Measurements from ENCODE around the gene ZNF646. TPM values are rescaled to one million over a fixed set of nuclear protein-coding genes. Genes with fewer than 3 reads are reported as not detected.

The ZNF646 gene
- total RNA-seq, 1 donor from 2014 or later: 10.6 TPM

DNA sequence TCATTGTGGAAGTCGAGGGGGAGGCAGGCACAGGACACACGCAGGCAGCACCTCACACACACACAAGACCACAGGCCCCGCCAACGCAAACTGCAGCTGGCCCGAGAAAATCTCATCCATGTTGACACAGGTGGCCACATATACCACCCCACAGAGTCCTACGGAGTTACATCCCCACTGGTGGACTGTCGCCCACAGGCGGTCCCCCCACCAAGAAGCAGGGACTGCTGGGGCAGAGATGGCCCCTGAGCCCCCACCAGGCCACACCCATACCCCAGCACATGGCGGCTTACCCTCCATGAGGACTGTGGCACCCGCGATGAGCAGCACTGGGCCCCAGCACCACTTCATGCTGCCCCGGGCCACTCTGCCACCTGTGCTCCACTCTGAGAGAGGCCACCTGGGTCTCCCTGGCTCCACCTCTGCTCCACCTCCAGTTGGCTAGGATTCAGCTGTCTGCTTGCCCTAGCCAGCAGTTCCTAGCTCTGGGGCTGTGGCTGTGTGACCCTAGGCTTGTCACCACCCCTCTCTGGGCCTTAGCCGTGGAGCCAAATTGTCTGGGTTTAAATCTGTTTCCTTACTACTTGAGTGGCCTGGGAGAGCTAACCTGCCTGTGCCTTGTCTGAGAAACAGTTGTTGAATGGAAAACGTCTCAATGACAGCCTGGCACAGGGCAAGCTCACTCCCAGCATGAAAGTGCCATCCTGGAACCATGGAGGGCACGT is 14.4 kb downstream of the ZNF646 start, which contains the start of gene PRSS53:
Gene PRSS53 (minus strand): TSS at position 485 of the 725 bp plus-strand sequence. CDS start 134 bp downstream, at position 351.
- TF ChIP-seq POLR2A (IDR thresholded peaks at IDR 0.05): no peak
- no peak for TF ChIP-seq POLR2AphosphoS5 (IDR thresholded peaks at IDR 0.05; ENCODE audit: insufficient read depth in 1 of 2, low read depth in 1 of 2)
- TF ChIP-seq, protein P1, sequence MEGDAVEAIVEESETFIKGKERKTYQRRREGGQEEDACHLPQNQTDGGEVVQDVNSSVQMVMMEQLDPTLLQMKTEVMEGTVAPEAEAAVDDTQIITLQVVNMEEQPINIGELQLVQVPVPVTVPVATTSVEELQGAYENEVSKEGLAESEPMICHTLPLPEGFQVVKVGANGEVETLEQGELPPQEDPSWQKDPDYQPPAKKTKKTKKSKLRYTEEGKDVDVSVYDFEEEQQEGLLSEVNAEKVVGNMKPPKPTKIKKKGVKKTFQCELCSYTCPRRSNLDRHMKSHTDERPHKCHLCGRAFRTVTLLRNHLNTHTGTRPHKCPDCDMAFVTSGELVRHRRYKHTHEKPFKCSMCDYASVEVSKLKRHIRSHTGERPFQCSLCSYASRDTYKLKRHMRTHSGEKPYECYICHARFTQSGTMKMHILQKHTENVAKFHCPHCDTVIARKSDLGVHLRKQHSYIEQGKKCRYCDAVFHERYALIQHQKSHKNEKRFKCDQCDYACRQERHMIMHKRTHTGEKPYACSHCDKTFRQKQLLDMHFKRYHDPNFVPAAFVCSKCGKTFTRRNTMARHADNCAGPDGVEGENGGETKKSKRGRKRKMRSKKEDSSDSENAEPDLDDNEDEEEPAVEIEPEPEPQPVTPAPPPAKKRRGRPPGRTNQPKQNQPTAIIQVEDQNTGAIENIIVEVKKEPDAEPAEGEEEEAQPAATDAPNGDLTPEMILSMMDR (IDR thresholded peaks at IDR 0.05): no peak
- H3K4me3 ChIP-seq: no peak within 1 kb of the TSS
- intact Hi-C loops (cut with DNase I): loop anchor here (10.0 kb wide), 1 partner anchor 56 kb away; no protein-coding TSS in a partner anchor
- H3K27me3 ChIP-seq: no peaks in the 10 kb centered on the region
- H3K36me3 ChIP-seq: peaks cover 0 to 21% of the 10 kb centered on the region in 2 donors
- no peak within 1 kb of the TSS for H3K27ac ChIP-seq
- DNase-seq (ENCODE audit: extremely low spot score in 2 of 2): no peak
- H3K4me1 ChIP-seq: peaks cover 11% of the 10 kb centered on the region
- no peaks in the 10 kb centered on the region for H3K9me3 ChIP-seq

DNA sequence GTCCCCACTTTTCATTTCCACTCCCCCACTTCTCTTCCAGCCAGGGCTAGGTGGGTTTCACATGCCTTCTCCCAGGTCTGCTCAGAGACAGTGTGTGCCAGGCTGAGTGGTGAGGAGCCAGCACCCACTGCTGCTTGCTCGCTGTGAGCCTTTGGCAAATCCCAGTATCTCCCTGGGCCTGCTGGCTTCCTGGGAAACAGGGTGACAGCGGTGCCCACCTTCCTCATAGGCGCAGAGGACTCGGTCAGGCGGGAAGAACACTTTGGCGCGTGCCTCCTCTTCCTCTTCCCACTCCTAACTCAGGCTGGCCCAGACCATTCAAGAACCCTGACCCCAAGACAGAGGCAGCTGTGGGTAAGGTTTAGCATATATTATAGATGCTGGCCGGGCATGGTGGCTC is 15.0 kb downstream of the ZNF646 start:
- Histone ChIP-seq H3K27ac (no peak overlapping the region), H3K4me3 (no peak overlapping the region), H3K36me3 (peaks cover 0 to 18% of the 10 kb centered on the region in 2 donors), H3K27me3 (no peaks in the 10 kb centered on the region), H3K9me3 (no peaks in the 10 kb centered on the region), H3K4me1 (peaks cover 17% of the 10 kb centered on the region)
- no peak for DNase-seq (ENCODE audit: extremely low spot score in 2 of 2)
- TF ChIP-seq POLR2AphosphoS5 (IDR thresholded peaks at IDR 0.05; ENCODE audit: insufficient read depth in 1 of 2, low read depth in 1 of 2): no peak
- TF ChIP-seq, protein P1 (IDR thresholded peaks at IDR 0.05): no peak
- TF ChIP-seq POLR2A (IDR thresholded peaks at IDR 0.05): no peak
- intact Hi-C loops (cut with DNase I): loop anchor here (10.0 kb wide), 1 partner anchor 56 kb away; no protein-coding TSS in a partner anchor

DNA sequence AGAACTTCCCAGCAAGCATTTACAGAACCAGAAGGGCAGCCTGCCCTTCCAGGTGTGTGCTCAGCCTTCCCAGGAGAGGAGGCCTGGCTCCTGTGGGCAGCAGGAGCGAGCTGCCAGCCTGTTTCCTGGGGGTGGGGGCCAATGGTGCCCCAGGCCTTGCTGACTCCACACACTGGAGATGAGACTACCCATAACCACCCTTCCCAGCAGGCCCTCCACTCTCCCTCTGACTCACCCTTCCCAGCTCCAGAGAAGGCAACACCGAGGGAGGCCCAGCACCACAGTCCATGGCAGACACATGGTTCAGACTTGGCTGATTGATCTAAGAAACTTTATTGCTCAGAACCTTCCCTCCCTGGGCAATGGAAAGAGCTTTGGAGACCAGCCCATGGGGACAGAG is 16.3 kb downstream of the ZNF646 start:
- intact Hi-C loops (cut with DNase I): no loop called here

DNA sequence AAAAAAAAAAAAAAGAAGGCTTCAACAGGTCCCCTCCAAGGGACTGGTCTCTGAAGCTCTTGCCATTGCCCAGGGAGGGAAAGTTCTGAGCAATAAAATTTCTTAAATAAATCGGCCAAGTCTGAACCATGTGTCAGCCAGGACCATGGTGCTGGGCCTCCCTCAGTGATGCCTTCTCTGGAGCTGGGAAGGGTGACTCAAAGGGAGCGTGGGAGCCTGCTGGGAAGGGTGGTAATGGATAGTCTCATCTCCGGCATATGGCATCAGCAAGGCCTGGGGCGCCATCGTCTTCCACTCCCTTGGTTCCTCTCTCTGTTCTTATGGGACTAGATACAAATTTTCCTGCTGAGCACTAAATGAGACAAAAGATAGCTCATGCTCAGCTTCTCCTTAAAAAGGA is 18.1 kb downstream of the ZNF646 start:
- Histone ChIP-seq H3K4me3 (no peak overlapping the region), H3K9me3 (no peaks in the 10 kb centered on the region), H3K36me3 (peaks cover 0 to 10% of the 10 kb centered on the region in 2 donors), H3K4me1 (peaks cover 17% of the 10 kb centered on the region), H3K27ac (no peak overlapping the region), H3K27me3 (no peaks in the 10 kb centered on the region)
- no peak for DNase-seq (ENCODE audit: extremely low spot score in 2 of 2)
- intact Hi-C loops (cut with DNase I): no loop called here
- TF ChIP-seq, protein P1 (IDR thresholded peaks at IDR 0.05): no peak
- TF ChIP-seq POLR2A (IDR thresholded peaks at IDR 0.05) (no peak), POLR2AphosphoS5 (IDR thresholded peaks at IDR 0.05; ENCODE audit: insufficient read depth in 1 of 2, low read depth in 1 of 2) (no peak)

More for the DNA sequence above, 16.3 kb downstream of the ZNF646 start:
- no peak overlapping the region for H3K27ac ChIP-seq
- no peak for TF ChIP-seq POLR2A (IDR thresholded peaks at IDR 0.05)
- TF ChIP-seq, protein P1 (IDR thresholded peaks at IDR 0.05): no peak
- no peak for TF ChIP-seq POLR2AphosphoS5 (IDR thresholded peaks at IDR 0.05; ENCODE audit: insufficient read depth in 1 of 2, low read depth in 1 of 2)
- peaks cover 17% of the 10 kb centered on the region for H3K4me1 ChIP-seq
- no peaks in the 10 kb centered on the region for H3K9me3 ChIP-seq
- no peak for DNase-seq (ENCODE audit: extremely low spot score in 2 of 2)
- peaks cover 0 to 12% of the 10 kb centered on the region in 2 donors for H3K36me3 ChIP-seq
- H3K27me3 ChIP-seq: no peaks in the 10 kb centered on the region
- H3K4me3 ChIP-seq: no peak overlapping the region

Data from vagina (tissue), 2 donors.